GM04503 (cell line): ENCODE results near the gene PROP1.
"Not testable (repeated sequence)": the region's sequence is repeated elsewhere in the genome, so short reads cannot be mapped to it uniquely, and the experiment has no call there.

Source experiments
- DNase-seq: peaks from one replicate; pipeline ENCODE4 v3.0.0-alpha.2; 2012; ENCODE audit warnings: low read depth

PROP1 gene

GRCh38 chr5:177995691-177996595 is at the start of gene PROP1:
Gene PROP1, minus strand, starts transcription at chr5:177996242. Its CDS starts 309 bp downstream, at chr5:177995933.
- no peak for DNase-seq

- not testable (repeated sequence) for DNase-seq
These were observed 23.5 kb upstream of the PROP1 start for GRCh38 chr5:178019379-178020030.

- DNase-seq, result not testable (repeated sequence)
These were observed 16.7 kb upstream of the PROP1 start for GRCh38 chr5:178012758-178013157.

GRCh38 chr5:178011816-178012554 is 15.9 kb upstream of the PROP1 start:
- DNase-seq, result not testable (repeated sequence)

- not testable (repeated sequence) for DNase-seq
These were observed 11.2 kb upstream of the PROP1 start for GRCh38 chr5:178007272-178007671.

GRCh38 chr5:178006536-178007231 is 10.6 kb upstream of the PROP1 start:
- DNase-seq, result not testable (repeated sequence)

- not testable (repeated sequence) for DNase-seq
These were observed 10.1 kb upstream of the PROP1 start for GRCh38 chr5:178006181-178006535.

- no peak for DNase-seq
These were observed 1.8 kb upstream of the PROP1 start for GRCh38 chr5:177997846-177998245.

- no peak for DNase-seq
These were observed 1.3 kb upstream of the PROP1 start for GRCh38 chr5:177997319-177997670.

- no peak for DNase-seq
These were observed 747 bp upstream of the PROP1 start for GRCh38 chr5:177996660-177997318.

- DNase-seq, result no peak
These were observed 1.4 kb downstream of the PROP1 start for GRCh38 chr5:177994561-177995190.

GRCh38 chr5:177994063-177994462 is 2.0 kb downstream of the PROP1 start:
- DNase-seq, result no peak

- DNase-seq, result no peak
These were observed 3.6 kb downstream of the PROP1 start for GRCh38 chr5:177992466-177992865.

GRCh38 chr5:177988989-177989625 is 6.9 kb downstream of the PROP1 start:
- no peak for DNase-seq

- no peak for DNase-seq
These were observed 8.7 kb downstream of the PROP1 start for GRCh38 chr5:177987326-177987725.

- DNase-seq, result no peak
These were observed 10.5 kb downstream of the PROP1 start for GRCh38 chr5:177985430-177986040.

- DNase-seq, result no peak
These were observed 11.3 kb downstream of the PROP1 start for GRCh38 chr5:177984584-177985206.

- no peak for DNase-seq
These were observed 12.1 kb downstream of the PROP1 start for GRCh38 chr5:177983763-177984583.

- no peak for DNase-seq
These were observed 13.1 kb downstream of the PROP1 start for GRCh38 chr5:177982956-177983355.
